IPS-18c (cell line): ENCODE results near the gene DLG1.

Source experiments
- H3K4me3 ChIP-seq: 2 replicates; pipeline ENCODE4 v1.7.0; 2013; ENCODE audit warnings: low read depth, mild to moderate bottlenecking, low read length, moderate library complexity; ENCODE audit not compliant: insufficient read depth
- H3K9me3 ChIP-seq: one replicate; pipeline ENCODE4 v1.6.1; 2013; ENCODE audit warnings: mild to moderate bottlenecking, low read length, moderate library complexity; ENCODE audit not compliant: control insufficient read depth, insufficient read depth

DLG1 gene

GRCh38 chr3:197015790-197016736, 282.3 kb downstream of the DLG1 start:
- H3K4me3 ChIP-seq = no peak overlapping the region
- H3K9me3 ChIP-seq = no peaks in the 10 kb centered on the region

GRCh38 chr3:197014942-197015575, 283.4 kb downstream of the DLG1 start:
- H3K4me3 ChIP-seq = no peak overlapping the region
- no peaks in the 10 kb centered on the region for H3K9me3 ChIP-seq

DNA sequence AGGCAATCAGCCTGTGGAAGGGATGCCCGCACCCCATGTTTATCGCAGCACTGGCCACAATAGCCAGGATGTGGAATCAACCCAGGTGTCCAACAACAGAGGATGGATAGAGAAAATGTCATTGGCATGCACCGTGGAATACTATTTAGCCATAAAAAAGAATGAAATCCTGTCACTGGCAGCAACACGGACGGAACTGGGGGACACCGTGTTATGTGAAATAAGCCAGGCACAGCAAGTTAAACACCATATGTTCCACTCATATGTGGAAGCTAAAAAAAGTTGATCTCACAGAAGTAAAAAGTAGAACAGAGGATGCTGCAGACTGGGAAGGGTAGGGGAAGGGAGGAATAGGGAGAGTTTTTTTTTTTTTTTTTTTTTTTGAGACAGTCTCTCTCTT, 284.4 kb downstream of the DLG1 start:
- no peak overlapping the region for H3K4me3 ChIP-seq
- no peaks in the 10 kb centered on the region for H3K9me3 ChIP-seq

- Histone ChIP-seq H3K9me3 (no peaks in the 10 kb centered on the region), H3K4me3 (no peak overlapping the region)
Observed at GRCh38 chr3:197012540-197012883, 285.9 kb downstream of the DLG1 start.

GRCh38 chr3:197011780-197012539, 286.5 kb downstream of the DLG1 start:
- Histone ChIP-seq H3K9me3 (no peaks in the 10 kb centered on the region), H3K4me3 (no peak overlapping the region)

DNA sequence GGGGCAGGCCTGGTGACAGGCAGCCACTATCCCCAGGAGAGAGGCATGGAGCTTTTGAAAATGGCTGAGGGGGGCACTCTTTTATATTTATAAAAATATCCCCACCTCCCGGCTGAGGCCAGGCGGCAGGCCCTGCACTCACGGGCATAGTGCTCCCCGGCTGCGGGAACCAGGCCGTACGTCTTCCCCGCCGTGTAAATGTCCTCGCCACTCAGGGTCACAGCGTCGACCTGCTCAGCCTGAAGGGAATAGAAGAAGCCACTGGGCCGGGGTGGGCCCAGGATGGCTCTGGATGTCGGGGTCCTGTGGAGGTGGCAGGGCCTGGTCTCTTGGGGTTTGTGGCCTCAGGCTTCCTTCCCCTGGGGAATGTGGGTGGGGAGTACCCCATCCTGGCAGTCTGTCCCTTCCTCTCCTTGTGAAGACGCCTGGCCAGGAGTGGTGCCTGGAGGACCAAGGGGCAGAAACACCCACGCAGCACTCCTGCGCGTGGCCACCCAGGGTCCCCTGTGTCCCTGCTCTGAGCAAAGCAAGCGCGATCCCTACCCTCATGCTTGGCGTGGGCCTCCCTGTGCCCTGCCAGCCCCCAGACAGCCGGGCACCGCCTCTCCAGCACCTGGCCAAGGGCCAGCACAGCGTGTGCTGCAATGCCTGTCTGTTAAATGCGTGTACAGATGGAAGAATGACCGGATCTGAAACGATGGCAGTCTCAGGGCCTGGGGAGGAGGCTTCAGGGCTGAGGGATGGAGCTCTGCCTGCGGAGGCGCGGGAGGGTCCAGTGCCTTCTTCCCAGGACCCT, 287.7 kb downstream of the DLG1 start:
- H3K4me3 ChIP-seq = no peak overlapping the region
- no peaks in the 10 kb centered on the region for H3K9me3 ChIP-seq

DNA sequence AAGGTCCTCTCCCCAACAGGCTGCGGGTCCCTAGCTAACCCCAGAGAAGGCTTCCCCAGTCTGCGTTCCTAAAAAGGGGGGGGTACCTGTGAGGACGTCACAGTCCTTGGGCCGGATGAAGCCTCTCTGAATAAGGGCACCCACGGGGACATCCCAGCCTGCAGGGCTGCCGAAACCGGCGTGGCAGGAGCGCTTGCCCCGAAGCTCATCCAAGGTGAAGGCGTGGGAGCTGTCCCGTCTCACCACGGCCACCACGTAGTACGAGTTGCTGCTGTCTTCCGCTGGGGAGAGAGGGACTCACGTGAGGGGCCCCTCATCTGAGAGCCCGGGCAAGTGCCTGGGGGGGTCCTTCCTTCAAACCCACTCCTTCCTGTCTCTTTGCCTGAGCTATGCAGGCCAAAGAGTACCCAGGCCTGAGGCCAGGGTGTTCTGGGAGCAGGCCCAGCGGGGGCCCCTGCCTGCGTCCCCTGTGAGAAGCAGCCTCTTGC, 288.8 kb downstream of the DLG1 start:
- no peak overlapping the region for H3K4me3 ChIP-seq
- H3K9me3 ChIP-seq = no peaks in the 10 kb centered on the region

DNA sequence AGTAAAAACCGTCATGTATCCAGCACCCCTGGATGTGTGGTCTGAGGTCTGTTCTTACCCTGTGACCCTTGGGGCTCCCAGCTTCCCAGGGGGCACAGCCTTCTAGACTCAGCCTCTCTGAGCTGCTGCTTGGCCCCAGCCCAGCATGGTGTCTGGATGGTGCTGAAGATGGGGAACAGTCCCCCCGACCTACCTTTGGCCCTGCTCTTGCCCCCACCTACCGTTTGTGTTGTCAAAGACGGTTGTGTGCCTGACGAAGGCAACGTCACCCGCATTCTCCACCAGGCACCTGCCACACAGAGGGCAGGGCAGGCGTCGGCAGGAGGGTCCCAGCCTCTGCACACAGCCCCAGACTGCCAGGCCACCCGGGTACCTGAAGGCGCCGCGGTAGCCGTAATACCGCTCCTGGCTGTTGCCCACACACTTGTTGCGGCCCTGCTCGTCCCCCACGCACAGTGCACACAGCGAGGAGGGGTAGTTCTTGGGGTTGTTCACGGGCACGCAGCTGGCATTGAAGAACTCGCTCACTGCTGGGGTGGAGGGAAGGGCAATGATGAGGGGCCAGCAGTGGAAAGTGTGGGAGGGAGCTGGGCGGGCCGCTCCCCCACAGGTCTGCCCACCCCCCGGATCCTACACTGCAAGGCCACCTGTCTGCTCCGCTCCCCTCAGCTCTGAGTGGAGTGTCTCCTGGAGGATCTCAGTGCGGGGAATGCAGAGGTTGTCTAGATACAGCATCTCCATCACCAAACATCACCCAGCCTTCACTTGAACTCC, 289.8 kb downstream of the DLG1 start:
- no peaks in the 10 kb centered on the region for H3K9me3 ChIP-seq
- H3K4me3 ChIP-seq = no peak overlapping the region

DNA sequence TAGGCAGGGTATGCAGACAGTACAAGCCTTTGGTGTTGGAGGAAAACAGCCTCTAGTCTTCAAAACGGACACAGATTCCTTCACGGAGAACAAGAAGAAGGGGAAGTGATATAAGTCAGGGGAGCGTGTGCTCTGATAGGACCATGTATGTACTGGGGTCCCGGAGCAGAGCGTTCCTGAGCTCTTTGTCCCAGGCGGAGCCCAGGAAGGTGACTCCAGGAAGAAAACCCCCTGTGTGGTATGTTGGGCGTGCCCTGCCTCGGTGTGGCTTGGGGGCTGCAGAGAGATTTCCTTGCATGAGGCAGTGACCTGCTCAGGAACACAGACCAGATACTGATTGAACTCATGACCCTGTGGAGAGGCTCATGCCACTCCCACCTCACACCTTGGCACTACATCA, 290.5 kb downstream of the DLG1 start:
- Histone ChIP-seq H3K4me3 (no peak overlapping the region), H3K9me3 (no peaks in the 10 kb centered on the region)

DNA sequence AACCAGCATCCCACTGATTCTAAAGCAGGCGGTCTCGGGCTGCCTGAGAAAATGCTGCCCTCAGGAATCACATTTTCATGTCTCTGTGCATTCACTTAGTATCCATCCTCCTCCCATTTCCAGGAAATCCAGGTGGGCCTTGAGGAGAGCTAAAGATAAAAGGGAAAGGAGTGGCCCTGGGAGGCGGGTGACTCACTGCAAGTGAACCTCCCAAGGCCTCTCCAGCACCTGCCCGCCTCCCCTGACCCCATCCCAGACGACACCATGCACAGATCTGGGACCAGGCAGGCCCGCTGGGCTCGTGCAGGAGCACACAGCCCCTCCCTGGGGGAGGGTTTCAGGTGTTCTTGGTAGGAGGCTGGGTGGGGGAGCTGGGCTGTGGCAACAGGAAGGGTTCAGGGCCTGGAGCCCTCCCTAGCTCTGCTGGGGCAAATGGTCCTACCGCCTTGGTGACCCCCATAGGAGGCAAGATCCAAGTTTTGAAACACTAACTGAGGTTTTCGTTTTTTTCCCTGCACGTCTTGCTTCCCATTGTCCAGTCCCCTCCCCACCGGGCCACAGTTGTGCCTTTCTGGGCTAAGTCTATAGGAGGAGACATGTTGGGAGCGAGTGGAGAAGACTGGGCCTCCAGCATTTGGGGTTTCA, 291.0 kb downstream of the DLG1 start:
- Histone ChIP-seq H3K4me3 (no peak overlapping the region), H3K9me3 (no peaks in the 10 kb centered on the region)

DNA sequence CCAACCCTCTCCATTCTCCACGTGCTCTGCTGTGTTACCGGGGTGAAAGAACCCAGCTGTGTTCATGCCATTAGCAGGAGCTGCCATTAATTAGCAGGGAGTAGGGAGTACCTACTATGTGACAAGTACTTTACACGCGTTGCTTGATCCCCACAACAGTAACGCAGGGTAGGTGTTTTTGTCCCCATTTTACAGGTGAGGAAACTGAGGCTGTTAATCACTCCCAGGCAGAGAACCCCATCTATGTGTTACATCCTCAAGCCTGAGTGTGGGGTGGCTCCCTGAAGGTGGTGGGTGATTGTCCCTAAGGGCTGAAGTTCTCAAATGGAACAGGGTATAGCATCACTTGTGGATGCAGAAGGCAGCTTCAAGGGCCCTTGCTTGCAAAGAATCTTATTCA, 291.6 kb downstream of the DLG1 start:
- Histone ChIP-seq H3K4me3 (no peak overlapping the region), H3K9me3 (no peaks in the 10 kb centered on the region)

GRCh38 chr3:197006446-197006845, 292.0 kb downstream of the DLG1 start:
- H3K9me3 ChIP-seq = no peaks in the 10 kb centered on the region
- no peak overlapping the region for H3K4me3 ChIP-seq

DNA sequence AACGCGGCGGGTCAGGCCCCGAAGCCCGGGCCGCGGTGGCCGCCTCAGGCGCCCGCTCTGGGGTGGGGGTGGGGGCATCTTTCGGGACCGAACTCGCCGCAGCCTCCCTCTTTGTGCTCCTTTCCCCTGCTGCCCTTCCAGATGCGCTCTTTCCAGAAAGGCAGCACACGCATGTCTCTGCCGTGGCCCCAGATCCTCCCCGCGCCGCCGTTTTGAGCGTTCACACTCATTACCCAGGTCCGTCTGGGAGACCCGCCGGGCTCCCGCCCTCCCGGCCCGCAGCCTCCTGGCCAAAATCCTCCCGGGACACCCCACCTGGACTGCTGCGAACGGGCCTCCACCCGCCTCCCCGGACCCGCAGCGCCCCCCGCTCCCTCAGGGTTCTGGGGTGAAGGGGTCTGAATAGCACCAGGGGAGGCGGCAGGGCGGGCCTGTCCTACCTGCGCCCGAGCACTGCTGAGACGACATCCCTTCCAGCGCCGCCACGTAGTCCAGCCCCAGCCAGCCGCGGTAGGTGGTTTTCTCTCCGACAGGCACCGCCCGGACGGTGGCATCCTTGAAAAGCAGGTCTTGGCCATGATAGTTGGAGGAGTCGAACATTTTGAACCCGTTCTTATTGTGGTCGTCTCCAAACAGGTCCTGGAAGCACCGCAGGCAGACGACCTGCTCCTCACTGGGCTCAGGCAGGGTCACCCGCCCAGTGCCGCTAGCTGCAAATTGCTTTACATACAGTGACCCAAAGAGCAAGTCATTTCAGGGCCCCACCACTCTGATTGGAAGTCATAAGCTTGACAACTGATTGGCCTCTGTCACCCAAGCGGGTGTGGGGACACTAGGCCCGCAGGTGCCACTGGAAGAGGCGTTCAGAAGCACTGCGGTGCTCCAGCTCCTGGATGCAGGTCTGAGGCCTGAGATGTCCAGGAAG, 294.7 kb downstream of the DLG1 start:
- H3K4me3 ChIP-seq = peak overlapping the region; percentile 50; the same call in 1 of the 2 replicates
- no peaks in the 10 kb centered on the region for H3K9me3 ChIP-seq

GRCh38 chr3:197002701-197003454, 295.5 kb downstream of the DLG1 start:
- Histone ChIP-seq H3K4me3 (peak overlapping the region; percentile 50; the same call in 1 of the 2 replicates), H3K9me3 (no peaks in the 10 kb centered on the region)
